Hematopoietic multipotent progenitor cell treated with erythropoietin and hydrocortisone succinate and interleukin-3 and kit ligand, for 17 days (in vitro differentiated cells): ENCODE measurements around the gene SLC39A11.
A peak's percentile ranks its signal among the peaks of the same experiment; 100 is the strongest.

ENCODE experiments used
- DNase-seq: peaks from one replicate; pipeline ENCODE4 v3.0.0-alpha.2; 2015; ENCODE audit warnings: low spot score

Gene SLC39A11

GRCh38 chr17:72747501-72747900 is 345.0 kb downstream of the SLC39A11 start:
- DNase-seq = no peak

- no peak for DNase-seq
Observed at GRCh38 chr17:72745241-72745640, 347.2 kb downstream of the SLC39A11 start.

- DNase-seq = no peak
Observed at GRCh38 chr17:72743037-72743467, 349.4 kb downstream of the SLC39A11 start.

GRCh38 chr17:72737151-72737690 is 355.3 kb downstream of the SLC39A11 start:
- no peak for DNase-seq

GRCh38 chr17:72735592-72735991 is 356.9 kb downstream of the SLC39A11 start:
- no peak for DNase-seq

GRCh38 chr17:72735048-72735447 is 357.4 kb downstream of the SLC39A11 start:
- no peak for DNase-seq

GRCh38 chr17:72734613-72735012 is 357.9 kb downstream of the SLC39A11 start:
- DNase-seq = no peak

- DNase-seq = no peak
Observed at GRCh38 chr17:72733619-72734282, 358.7 kb downstream of the SLC39A11 start.

- no peak for DNase-seq
Observed at GRCh38 chr17:72732893-72733618, 359.4 kb downstream of the SLC39A11 start.

GRCh38 chr17:72730077-72730476 is 362.4 kb downstream of the SLC39A11 start:
- no peak for DNase-seq

- no peak for DNase-seq
Observed at GRCh38 chr17:72726936-72727335, 365.6 kb downstream of the SLC39A11 start.

GRCh38 chr17:72725433-72726068 is 366.9 kb downstream of the SLC39A11 start:
- peak; percentile 8 for DNase-seq

- no peak for DNase-seq
Observed at GRCh38 chr17:72724267-72724666, 368.2 kb downstream of the SLC39A11 start.

- no peak for DNase-seq
Observed at GRCh38 chr17:72723711-72724110, 368.8 kb downstream of the SLC39A11 start.

- no peak for DNase-seq
Observed at GRCh38 chr17:72720494-72720825, 372.0 kb downstream of the SLC39A11 start.

GRCh38 chr17:72719578-72720493 is 372.7 kb downstream of the SLC39A11 start:
- no peak for DNase-seq

- DNase-seq = no peak
Observed at GRCh38 chr17:72719206-72719577, 373.3 kb downstream of the SLC39A11 start.

- DNase-seq = no peak
Observed at GRCh38 chr17:72717676-72718075, 374.8 kb downstream of the SLC39A11 start.

GRCh38 chr17:72717276-72717675 is 375.2 kb downstream of the SLC39A11 start:
- DNase-seq = no peak

- no peak for DNase-seq
Observed at GRCh38 chr17:72715906-72716572, 376.4 kb downstream of the SLC39A11 start.

GRCh38 chr17:72714357-72714966 is 378.0 kb downstream of the SLC39A11 start:
- DNase-seq = no peak
